Smooth muscle cell (in vitro differentiated cells): Measurements from ENCODE around the gene MBP. TPM values are rescaled to one million over a fixed set of nuclear protein-coding genes. Genes with fewer than 3 reads are reported as not detected.
"Not testable (repeated sequence)": the region's sequence is repeated elsewhere in the genome, so short reads cannot be mapped to it uniquely, and the experiment has no call there.

Experiments used
- DNase-seq: peaks from one replicate; lab custom pipeline; 2025; ENCODE audit not compliant: unreplicated experiment; lab: John Stamatoyannopoulos, UW
- H2AFZ ChIP-seq: fragments of 200-600 bp; sonication (generic); 2 replicates; pipeline ENCODE4 v1.6.0; 2016; ENCODE audit warnings: antibody characterized with exemption, low read depth, mild to moderate bottlenecking
- H3F3A ChIP-seq: fragments of 200-600 bp; sonication (generic); 2 replicates; pipeline ENCODE4 v1.6.0; 2017; ENCODE audit warnings: antibody characterized with exemption, low read depth
- H3K27ac ChIP-seq: fragments of 200-600 bp; sonication (generic); 2 replicates; pipeline ENCODE4 v1.5.1; 2016; ENCODE audit warnings: low read depth, mild to moderate bottlenecking
- H3K27me3 ChIP-seq: fragments of 200-600 bp; sonication (generic); 2 replicates; pipeline ENCODE4 v1.6.1; 2016; ENCODE audit warnings: low read depth, mild to moderate bottlenecking
- H3K36me3 ChIP-seq: fragments of 200-600 bp; sonication (generic); 2 replicates; pipeline ENCODE4 v1.5.1; 2016; ENCODE audit warnings: low read depth
- H3K4me1 ChIP-seq: fragments of 200-600 bp; sonication (generic); 2 replicates; pipeline ENCODE4 v1.5.1; 2016; ENCODE audit warnings: low read depth
- H3K4me2 ChIP-seq: fragments of 200-600 bp; sonication (generic); 2 replicates; pipeline ENCODE4 v1.6.0; 2016; ENCODE audit warnings: mild to moderate bottlenecking
- H3K4me3 ChIP-seq: fragments of 200-600 bp; sonication (generic); 2 replicates; pipeline ENCODE4 v1.5.1; 2016; ENCODE audit warnings: mild to moderate bottlenecking
- H3K79me2 ChIP-seq: fragments of 200-600 bp; sonication (generic); 2 replicates; pipeline ENCODE4 v1.6.0; 2016; ENCODE audit warnings: low read depth, mild to moderate bottlenecking
- H3K9ac ChIP-seq: fragments of 200-600 bp; sonication (generic); 2 replicates; pipeline ENCODE4 v1.6.0; 2016; ENCODE audit warnings: low read depth
- H3K9me3 ChIP-seq: fragments of 200-600 bp; sonication (generic); replicated peaks from 2 replicates; pipeline ENCODE4 v1.5.1; 2016; ENCODE audit warnings: low read depth
- H4K20me1 ChIP-seq: fragments of 200-600 bp; sonication (generic); 2 replicates; pipeline ENCODE4 v1.6.0; 2016; ENCODE audit warnings: low read depth
- CTCF ChIP-seq: fragments of 200-600 bp; sonication (generic); IDR thresholded peaks from 2 replicates; pipeline ENCODE4 v1.5.1; 2017; ENCODE audit warnings: borderline replicate concordance, mild to moderate bottlenecking, antibody characterized with exemption; ENCODE audit not compliant: insufficient read depth, poor library complexity, severe bottlenecking
- WGBS: methylation state at CpG from one replicate; pipeline ENCODE4 v1.1.7; 2016; ENCODE audit warnings: low lambda C conversion rate; 5-methylcytosine and 5-hydroxymethylcytosine counted together
- polyA plus RNA-seq: library from polyadenylated mRNA; unstranded; fragments of >200 nt; fragmentation: Nextera tagmentation; extraction: Ambion mirVana; gene quantifications from 2 replicates; pipeline ENCODE4 v1.2.1, GENCODE V29; 2016
- total RNA-seq: library from RNA; depleted of rRNA; stranded (reverse); fragments of >200 nt; gene quantifications from 2 replicates; pipeline ENCODE4 v1.2.3, GENCODE V29; 2014

Gene MBP
- total and polyA plus RNA-seq, 2 experiments from 2014 or later, result 1.4 to 5.1 TPM

- 88% methylated on average over 11 of the region's 11 CpGs for WGBS
- TF ChIP-seq CTCF, result no peak
- Histone ChIP-seq H3K4me1 (no peaks in the 10 kb centered on the region), H3K4me2 (no peak overlapping the region), H4K20me1 (no peaks in the 10 kb centered on the region), H3K36me3 (no peaks in the 10 kb centered on the region), H3K27ac (no peak overlapping the region), H3K27me3 (no peaks in the 10 kb centered on the region), H3F3A (no peaks in the 10 kb centered on the region), H3K4me3 (no peak overlapping the region), H3K79me2 (no peaks in the 10 kb centered on the region), H3K9ac (no peak overlapping the region), H3K9me3 (no peaks in the 10 kb centered on the region), H2AFZ (no peak overlapping the region)
- no peak for DNase-seq
These were observed 112.0 kb downstream of the MBP start for GRCh38 chr18:77020561-77020960.

- Histone ChIP-seq H4K20me1 (no peaks in the 10 kb centered on the region), H3K27me3 (no peaks in the 10 kb centered on the region), H3K9ac (no peak overlapping the region), H3K4me3 (no peak overlapping the region), H3K4me1 (no peaks in the 10 kb centered on the region), H3K27ac (no peak overlapping the region), H2AFZ (no peak overlapping the region), H3K79me2 (no peaks in the 10 kb centered on the region), H3K4me2 (no peak overlapping the region), H3K9me3 (no peaks in the 10 kb centered on the region), H3K36me3 (no peaks in the 10 kb centered on the region), H3F3A (no peaks in the 10 kb centered on the region)
- TF ChIP-seq CTCF, result no peak
- no peak for DNase-seq
- WGBS, result 99% methylated on average over 9 of the region's 9 CpGs
These were observed 112.9 kb downstream of the MBP start for GRCh38 chr18:77019641-77020040.

- not testable (repeated sequence) for H3F3A ChIP-seq, H3K27ac ChIP-seq, H3K4me1 ChIP-seq
These were observed 113.9 kb downstream of the MBP start for GRCh38 chr18:77018650-77019049.

GRCh38 chr18:77017355-77017754 is 115.2 kb downstream of the MBP start:
- no peak overlapping the region for H3K27ac ChIP-seq
- WGBS, result 92% methylated on average over 6 of the region's 6 CpGs
- H3K4me2 ChIP-seq, result no peak overlapping the region
- DNase-seq, result no peak
- H3K27me3 ChIP-seq, result no peaks in the 10 kb centered on the region
- no peaks in the 10 kb centered on the region for H3K36me3 ChIP-seq
- no peaks in the 10 kb centered on the region for H4K20me1 ChIP-seq
- TF ChIP-seq CTCF, result no peak
- no peaks in the 10 kb centered on the region for H3K9me3 ChIP-seq
- no peaks in the 10 kb centered on the region for H3K4me1 ChIP-seq
- no peak overlapping the region for H2AFZ ChIP-seq
- no peaks in the 10 kb centered on the region for H3F3A ChIP-seq
- H3K4me3 ChIP-seq, result no peak overlapping the region
- H3K79me2 ChIP-seq, result no peaks in the 10 kb centered on the region
- H3K9ac ChIP-seq, result no peak overlapping the region

More at GRCh38 chr18:77018650-77019049, 113.9 kb downstream of the MBP start:
- not testable (repeated sequence) for DNase-seq, H3K79me2 ChIP-seq, H3K27me3 ChIP-seq, H3K9ac ChIP-seq, H4K20me1 ChIP-seq, H3K4me3 ChIP-seq, H3K9me3 ChIP-seq, H3K4me2 ChIP-seq, H3K36me3 ChIP-seq, H2AFZ ChIP-seq
